Smooth muscle cell (in vitro differentiated cells): ENCODE results near the gene KRABD2.
"Not testable (repeated sequence)": the region's sequence is repeated elsewhere in the genome, so short reads cannot be mapped to it uniquely, and the experiment has no call there.

ENCODE experiments used
- DNase-seq: peaks from one replicate; lab custom pipeline; 2025; ENCODE audit not compliant: unreplicated experiment; lab: John Stamatoyannopoulos, UW
- H2AFZ ChIP-seq: fragments of 200-600 bp; sonication (generic); 2 replicates; pipeline ENCODE4 v1.6.0; 2016; ENCODE audit warnings: antibody characterized with exemption, low read depth, mild to moderate bottlenecking
- H3F3A ChIP-seq: fragments of 200-600 bp; sonication (generic); 2 replicates; pipeline ENCODE4 v1.6.0; 2017; ENCODE audit warnings: antibody characterized with exemption, low read depth
- H3K27ac ChIP-seq: fragments of 200-600 bp; sonication (generic); 2 replicates; pipeline ENCODE4 v1.5.1; 2016; ENCODE audit warnings: low read depth, mild to moderate bottlenecking
- H3K27me3 ChIP-seq: fragments of 200-600 bp; sonication (generic); 2 replicates; pipeline ENCODE4 v1.6.1; 2016; ENCODE audit warnings: low read depth, mild to moderate bottlenecking
- H3K36me3 ChIP-seq: fragments of 200-600 bp; sonication (generic); 2 replicates; pipeline ENCODE4 v1.5.1; 2016; ENCODE audit warnings: low read depth
- H3K4me1 ChIP-seq: fragments of 200-600 bp; sonication (generic); 2 replicates; pipeline ENCODE4 v1.5.1; 2016; ENCODE audit warnings: low read depth
- H3K4me2 ChIP-seq: fragments of 200-600 bp; sonication (generic); 2 replicates; pipeline ENCODE4 v1.6.0; 2016; ENCODE audit warnings: mild to moderate bottlenecking
- H3K4me3 ChIP-seq: fragments of 200-600 bp; sonication (generic); 2 replicates; pipeline ENCODE4 v1.5.1; 2016; ENCODE audit warnings: mild to moderate bottlenecking
- H3K79me2 ChIP-seq: fragments of 200-600 bp; sonication (generic); 2 replicates; pipeline ENCODE4 v1.6.0; 2016; ENCODE audit warnings: low read depth, mild to moderate bottlenecking
- H3K9ac ChIP-seq: fragments of 200-600 bp; sonication (generic); 2 replicates; pipeline ENCODE4 v1.6.0; 2016; ENCODE audit warnings: low read depth
- H3K9me3 ChIP-seq: fragments of 200-600 bp; sonication (generic); replicated peaks from 2 replicates; pipeline ENCODE4 v1.5.1; 2016; ENCODE audit warnings: low read depth
- H4K20me1 ChIP-seq: fragments of 200-600 bp; sonication (generic); 2 replicates; pipeline ENCODE4 v1.6.0; 2016; ENCODE audit warnings: low read depth
- CTCF ChIP-seq: fragments of 200-600 bp; sonication (generic); IDR thresholded peaks from 2 replicates; pipeline ENCODE4 v1.5.1; 2017; ENCODE audit warnings: borderline replicate concordance, mild to moderate bottlenecking, antibody characterized with exemption; ENCODE audit not compliant: insufficient read depth, poor library complexity, severe bottlenecking
- whole genome bisulfite sequencing: methylation state at CpG from one replicate; pipeline ENCODE4 v1.1.7; 2016; ENCODE audit warnings: low lambda C conversion rate; 5-methylcytosine and 5-hydroxymethylcytosine counted together

Gene KRABD2

GRCh38 chr17:8375738-8376259 lies 705 bp downstream of the KRABD2 start:
- 46% methylated on average over 18 of the region's 18 CpGs for WGBS
- peaks cover 9% of the 10 kb centered on the region for H3K4me1 ChIP-seq
- H3K4me2 ChIP-seq, result peak overlapping the region; percentile 98
- peak overlapping the region; percentile 72 for H3K27ac ChIP-seq
- peaks cover 30% of the 10 kb centered on the region for H3K79me2 ChIP-seq
- no peaks in the 10 kb centered on the region for H3K27me3 ChIP-seq
- peak overlapping the region; percentile 58 for H2AFZ ChIP-seq
- peaks cover 38% of the 10 kb centered on the region for H3F3A ChIP-seq
- no peaks in the 10 kb centered on the region for H3K9me3 ChIP-seq
- no peaks in the 10 kb centered on the region for H3K36me3 ChIP-seq
- H3K9ac ChIP-seq, result peak overlapping the region; percentile 83
- H4K20me1 ChIP-seq, result peaks cover 27% of the 10 kb centered on the region
- DNase-seq, result no peak
- H3K4me3 ChIP-seq, result peak overlapping the region; percentile 66
- no peak for TF ChIP-seq CTCF

GRCh38 chr17:8373856-8374255 lies 2.6 kb downstream of the KRABD2 start:
- Histone ChIP-seq H3K79me2 (peaks cover 10% of the 10 kb centered on the region), H3F3A (peaks cover 21% of the 10 kb centered on the region)
- not testable (repeated sequence) for DNase-seq, H3K4me2 ChIP-seq, H3K9ac ChIP-seq, H3K4me3 ChIP-seq, H2AFZ ChIP-seq, H4K20me1 ChIP-seq, H3K4me1 ChIP-seq, H3K9me3 ChIP-seq, H3K27ac ChIP-seq, H3K27me3 ChIP-seq, H3K36me3 ChIP-seq
- WGBS, result 100% methylated on average over 10 of the region's 26 CpGs

DNA sequence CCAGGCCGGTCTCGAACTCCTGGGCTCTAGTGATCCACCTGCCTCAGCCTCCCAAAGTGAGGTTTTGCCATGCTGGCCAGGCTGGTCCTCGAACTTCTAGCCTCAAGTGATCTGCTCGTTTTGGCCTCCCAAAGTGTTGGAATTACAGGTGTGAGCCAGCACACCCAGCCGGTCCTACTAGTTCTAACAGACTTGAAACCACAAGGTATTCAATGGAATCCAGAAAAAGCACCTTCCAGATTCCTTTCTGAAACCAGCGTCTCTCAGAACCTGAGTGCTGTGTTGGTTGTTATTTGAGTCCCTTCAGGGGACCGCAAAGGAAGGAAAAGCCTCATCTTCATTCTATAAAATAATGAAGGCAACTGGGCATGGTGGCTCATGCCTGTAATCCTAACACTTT lies 4.1 kb downstream of the KRABD2 start:
- WGBS, result 75% methylated on average over 7 of the region's 7 CpGs
- Histone ChIP-seq H3K4me3 (no peak overlapping the region), H3K36me3 (no peaks in the 10 kb centered on the region), H3K4me1 (peaks cover 5% of the 10 kb centered on the region), H3K9me3 (no peaks in the 10 kb centered on the region), H4K20me1 (no peaks in the 10 kb centered on the region), H3K4me2 (no peak overlapping the region), H3K27me3 (no peaks in the 10 kb centered on the region), H3F3A (peaks cover 8% of the 10 kb centered on the region), H3K79me2 (peaks cover 7% of the 10 kb centered on the region), H3K27ac (no peak overlapping the region), H2AFZ (no peak overlapping the region), H3K9ac (no peak overlapping the region)
- DNase-seq, result no peak
- no peak for TF ChIP-seq CTCF

DNA sequence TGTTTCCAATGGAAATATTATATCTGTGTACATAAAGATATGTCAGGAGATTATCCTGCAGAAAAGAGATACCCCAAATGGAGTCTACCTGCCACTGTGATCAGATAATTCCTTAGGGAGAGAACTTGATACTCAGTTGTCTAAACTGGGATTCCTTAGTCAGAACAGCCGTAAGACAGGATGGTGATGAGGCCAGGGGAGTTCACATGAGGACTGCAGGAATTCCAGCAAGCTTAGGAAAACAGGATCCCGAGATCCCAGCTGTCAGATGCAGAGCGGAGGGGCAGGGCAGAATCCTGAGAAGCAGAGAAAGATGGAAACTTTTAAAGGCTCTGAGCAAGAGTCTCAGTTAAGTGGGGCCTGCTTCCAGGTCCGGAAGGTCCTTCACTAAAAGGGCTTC lies 4.7 kb downstream of the KRABD2 start:
- Histone ChIP-seq H3K9me3 (no peaks in the 10 kb centered on the region), H3K79me2 (peaks cover 7% of the 10 kb centered on the region), H2AFZ (no peak overlapping the region), H3F3A (peaks cover 1% of the 10 kb centered on the region), H3K36me3 (no peaks in the 10 kb centered on the region), H4K20me1 (no peaks in the 10 kb centered on the region), H3K4me3 (no peak overlapping the region), H3K4me2 (no peak overlapping the region), H3K27me3 (no peaks in the 10 kb centered on the region), H3K9ac (no peak overlapping the region), H3K27ac (no peak overlapping the region), H3K4me1 (peaks cover 5% of the 10 kb centered on the region)
- TF ChIP-seq CTCF, result no peak
- DNase-seq, result no peak
- 83% methylated on average over 4 of the region's 4 CpGs for WGBS
